ENCODE measurements around the gene NYNRIN.

NYNRIN gene

GRCh38 chr14:24407608-24408325, 9.0 kb downstream of the NYNRIN start:
- H2BK15ac ChIP-seq (ENCODE audit: low read depth, poor library complexity, severe bottlenecking) = no peak overlapping the region
- no peak overlapping the region for H3K4me2 ChIP-seq (ENCODE audit: low read length, poor library complexity, severe bottlenecking)
- H3K4ac ChIP-seq (ENCODE audit: low read depth in 1 of 2, low read length in 2 of 2) = no peak overlapping the region
- no peak overlapping the region for H2AFZ ChIP-seq (ENCODE audit: low read depth, low read length)
- no peak overlapping the region for H3K4me3 ChIP-seq (ENCODE audit: insufficient read depth in 1 of 2, low read depth in 1 of 2, low read length in 2 of 2)
- no peak overlapping the region for H3K9ac ChIP-seq (ENCODE audit: low read length)
- H3K4me1 ChIP-seq (ENCODE audit: control insufficient read depth, insufficient read depth, low read depth, low read length) = no peaks in the 10 kb centered on the region
- no peak overlapping the region for H3K18ac ChIP-seq (ENCODE audit: low read depth in 1 of 2, low read length in 2 of 2)
- no peaks in the 10 kb centered on the region for H3K27me3 ChIP-seq (ENCODE audit: control insufficient read depth in 1 of 2, insufficient read depth in 1 of 2, low read length in 2 of 2)
- no peak overlapping the region for H4K8ac ChIP-seq (ENCODE audit: low read length)
- H3K9me3 ChIP-seq (ENCODE audit: control insufficient read depth, low read length) = no peaks in the 10 kb centered on the region
- no peak overlapping the region for H3K27ac ChIP-seq (ENCODE audit: low read length, poor library complexity, severe bottlenecking)
- H4K91ac ChIP-seq (ENCODE audit: low read length) = no peak overlapping the region
- H2BK5ac ChIP-seq (ENCODE audit: low read depth, low read length, poor library complexity, severe bottlenecking) = no peak overlapping the region
- no peak overlapping the region for H2BK12ac ChIP-seq (ENCODE audit: low read length in 2 of 2)
- H3K23ac ChIP-seq (ENCODE audit: low read length in 2 of 2) = no peak overlapping the region
- no peak for DNase-seq
- H2AK5ac ChIP-seq (ENCODE audit: low read length, severe bottlenecking) = no peak overlapping the region
- H3K79me1 ChIP-seq (replicated peaks; ENCODE audit: low read length, poor library complexity, severe bottlenecking) = peaks cover 8% of the 10 kb centered on the region
- no peak overlapping the region for H3K14ac ChIP-seq (ENCODE audit: low read length in 2 of 2)
- no peak overlapping the region for H2BK120ac ChIP-seq (ENCODE audit: low read depth, low read length)
- H3K36me3 ChIP-seq (ENCODE audit: control insufficient read depth in 1 of 2, insufficient read depth in 2 of 2, low read depth in 1 of 2, low read length in 2 of 2) = peaks cover 50 to 54% of the 10 kb centered on the region in 2 experiments
- 95% methylated on average over 18 of the region's 18 CpGs for WGBS

- Histone ChIP-seq H3K9me3 (ENCODE audit: control insufficient read depth, low read length) (no peaks in the 10 kb centered on the region), H3K14ac (ENCODE audit: low read length in 2 of 2) (no peak overlapping the region), H2AFZ (ENCODE audit: low read depth, low read length) (no peak overlapping the region), H3K36me3 (ENCODE audit: control insufficient read depth in 1 of 2, insufficient read depth in 2 of 2, low read depth in 1 of 2, low read length in 2 of 2) (peaks cover 55 to 64% of the 10 kb centered on the region in 2 experiments), H4K8ac (ENCODE audit: low read length) (no peak overlapping the region), H3K79me1 (replicated peaks; ENCODE audit: low read length, poor library complexity, severe bottlenecking) (peaks cover 8% of the 10 kb centered on the region), H4K91ac (ENCODE audit: low read length) (no peak overlapping the region), H3K18ac (ENCODE audit: low read depth in 1 of 2, low read length in 2 of 2) (no peak overlapping the region), H2BK120ac (ENCODE audit: low read depth, low read length) (no peak overlapping the region), H2AK5ac (ENCODE audit: low read length, severe bottlenecking) (no peak overlapping the region), H3K27me3 (ENCODE audit: control insufficient read depth in 1 of 2, insufficient read depth in 1 of 2, low read length in 2 of 2) (no peaks in the 10 kb centered on the region), H3K4me1 (ENCODE audit: control insufficient read depth, insufficient read depth, low read depth, low read length) (no peaks in the 10 kb centered on the region), H3K4ac (ENCODE audit: low read depth in 1 of 2, low read length in 2 of 2) (no peak overlapping the region), H3K9ac (ENCODE audit: low read length) (no peak overlapping the region), H2BK15ac (ENCODE audit: low read depth, poor library complexity, severe bottlenecking) (no peak overlapping the region), H3K4me3 (ENCODE audit: insufficient read depth in 1 of 2, low read depth in 1 of 2, low read length in 2 of 2) (no peak overlapping the region), H2BK5ac (ENCODE audit: low read depth, low read length, poor library complexity, severe bottlenecking) (no peak overlapping the region), H3K4me2 (ENCODE audit: low read length, poor library complexity, severe bottlenecking) (no peak overlapping the region), H3K23ac (ENCODE audit: low read length in 2 of 2) (no peak overlapping the region), H2BK12ac (ENCODE audit: low read length in 2 of 2) (no peak overlapping the region), H3K27ac (ENCODE audit: low read length, poor library complexity, severe bottlenecking) (no peak overlapping the region)
- no peak for DNase-seq
- 88% methylated on average over 3 of the region's 3 CpGs for WGBS
Observed at GRCh38 chr14:24408764-24409163, 10.0 kb downstream of the NYNRIN start.

- H3K14ac ChIP-seq (ENCODE audit: low read length in 2 of 2) = no peak overlapping the region
- no peak overlapping the region for H3K18ac ChIP-seq (ENCODE audit: low read depth in 1 of 2, low read length in 2 of 2)
- no peak overlapping the region for H2AK5ac ChIP-seq (ENCODE audit: low read length, severe bottlenecking)
- no peak overlapping the region for H3K4me2 ChIP-seq (ENCODE audit: low read length, poor library complexity, severe bottlenecking)
- H2BK5ac ChIP-seq (ENCODE audit: low read depth, low read length, poor library complexity, severe bottlenecking) = no peak overlapping the region
- no peak overlapping the region for H3K4ac ChIP-seq (ENCODE audit: low read depth in 1 of 2, low read length in 2 of 2)
- WGBS = 98% methylated on average over 5 of the region's 6 CpGs
- DNase-seq = no peak
- H4K91ac ChIP-seq (ENCODE audit: low read length) = no peak overlapping the region
- no peak overlapping the region for H3K23ac ChIP-seq (ENCODE audit: low read length in 2 of 2)
- H4K8ac ChIP-seq (ENCODE audit: low read length) = no peak overlapping the region
- no peak overlapping the region for H3K9ac ChIP-seq (ENCODE audit: low read length)
- H2BK12ac ChIP-seq (ENCODE audit: low read length in 2 of 2) = no peak overlapping the region
- H3K9me3 ChIP-seq (ENCODE audit: control insufficient read depth, low read length) = no peaks in the 10 kb centered on the region
- H3K36me3 ChIP-seq (ENCODE audit: control insufficient read depth in 1 of 2, insufficient read depth in 2 of 2, low read depth in 1 of 2, low read length in 2 of 2) = peaks cover 59 to 68% of the 10 kb centered on the region in 2 experiments
- H3K4me1 ChIP-seq (ENCODE audit: control insufficient read depth, insufficient read depth, low read depth, low read length) = no peaks in the 10 kb centered on the region
- H3K79me1 ChIP-seq (replicated peaks; ENCODE audit: low read length, poor library complexity, severe bottlenecking) = peaks cover 7% of the 10 kb centered on the region
- H2AFZ ChIP-seq (ENCODE audit: low read depth, low read length) = no peak overlapping the region
- no peak overlapping the region for H2BK120ac ChIP-seq (ENCODE audit: low read depth, low read length)
- H2BK15ac ChIP-seq (ENCODE audit: low read depth, poor library complexity, severe bottlenecking) = no peak overlapping the region
- H3K27ac ChIP-seq (ENCODE audit: low read length, poor library complexity, severe bottlenecking) = no peak overlapping the region
- no peak overlapping the region for H3K4me3 ChIP-seq (ENCODE audit: insufficient read depth in 1 of 2, low read depth in 1 of 2, low read length in 2 of 2)
- no peaks in the 10 kb centered on the region for H3K27me3 ChIP-seq (ENCODE audit: control insufficient read depth in 1 of 2, insufficient read depth in 1 of 2, low read length in 2 of 2)
Observed at GRCh38 chr14:24409192-24409591, 10.4 kb downstream of the NYNRIN start.

- no peak for DNase-seq
- Histone ChIP-seq H4K91ac (ENCODE audit: low read length) (no peak overlapping the region), H3K14ac (ENCODE audit: low read length in 2 of 2) (no peak overlapping the region), H3K18ac (ENCODE audit: low read depth in 1 of 2, low read length in 2 of 2) (no peak overlapping the region), H3K79me1 (replicated peaks; ENCODE audit: low read length, poor library complexity, severe bottlenecking) (peaks cover 5% of the 10 kb centered on the region), H3K9ac (ENCODE audit: low read length) (no peak overlapping the region), H3K27ac (ENCODE audit: low read length, poor library complexity, severe bottlenecking) (no peak overlapping the region), H3K4me2 (ENCODE audit: low read length, poor library complexity, severe bottlenecking) (no peak overlapping the region), H3K23ac (ENCODE audit: low read length in 2 of 2) (no peak overlapping the region), H2AFZ (ENCODE audit: low read depth, low read length) (no peak overlapping the region), H3K36me3 (ENCODE audit: control insufficient read depth in 1 of 2, insufficient read depth in 2 of 2, low read depth in 1 of 2, low read length in 2 of 2) (peaks cover 65 to 70% of the 10 kb centered on the region in 2 experiments), H4K8ac (ENCODE audit: low read length) (no peak overlapping the region), H3K4me1 (ENCODE audit: control insufficient read depth, insufficient read depth, low read depth, low read length) (no peaks in the 10 kb centered on the region), H2AK5ac (ENCODE audit: low read length, severe bottlenecking) (no peak overlapping the region), H3K4ac (ENCODE audit: low read depth in 1 of 2, low read length in 2 of 2) (no peak overlapping the region), H3K4me3 (ENCODE audit: insufficient read depth in 1 of 2, low read depth in 1 of 2, low read length in 2 of 2) (no peak overlapping the region), H2BK12ac (ENCODE audit: low read length in 2 of 2) (no peak overlapping the region), H2BK15ac (ENCODE audit: low read depth, poor library complexity, severe bottlenecking) (no peak overlapping the region), H3K27me3 (ENCODE audit: control insufficient read depth in 1 of 2, insufficient read depth in 1 of 2, low read length in 2 of 2) (no peaks in the 10 kb centered on the region), H2BK120ac (ENCODE audit: low read depth, low read length) (no peak overlapping the region), H3K9me3 (ENCODE audit: control insufficient read depth, low read length) (no peaks in the 10 kb centered on the region), H2BK5ac (ENCODE audit: low read depth, low read length, poor library complexity, severe bottlenecking) (no peak overlapping the region)
- WGBS = 95% methylated on average over 10 of the region's 10 CpGs
Observed at GRCh38 chr14:24409956-24410355, 11.2 kb downstream of the NYNRIN start.
